ENCODE data around the gene MRS2.

GRCh38 chr6:24446670-24447069, 43.9 kb downstream of the MRS2 start:
- no peak for TF ChIP-seq POLR2A (IDR thresholded peaks at IDR 0.05)
- no peak for TF ChIP-seq CTCF (IDR thresholded peaks at IDR 0.05)

Measured in Peyer's patch (tissue), 4 donors.